Measurements from ENCODE around the gene LRRC7.

LRRC7 gene

GRCh38 chr1:69589799-69590198, 22.1 kb downstream of the LRRC7 start:
- DNase-seq (ENCODE audit: low spot score) = no peak

GRCh38 chr1:69592341-69592740, 24.6 kb downstream of the LRRC7 start:
- DNase-seq (ENCODE audit: low spot score) = no peak

GRCh38 chr1:69595486-69595885, 27.8 kb downstream of the LRRC7 start:
- no peak for DNase-seq (ENCODE audit: low spot score)

- DNase-seq (ENCODE audit: low spot score) = no peak
These were observed 43.6 kb downstream of the LRRC7 start for GRCh38 chr1:69611316-69611715.

- no peak for DNase-seq (ENCODE audit: low spot score)
These were observed 45.7 kb downstream of the LRRC7 start for GRCh38 chr1:69613414-69613813.

- no peak for DNase-seq (ENCODE audit: low spot score)
These were observed 71.0 kb downstream of the LRRC7 start for GRCh38 chr1:69638673-69639072.

- no peak for DNase-seq (ENCODE audit: low spot score)
These were observed 71.4 kb downstream of the LRRC7 start for GRCh38 chr1:69639159-69639558.

GRCh38 chr1:69643266-69643665, 75.5 kb downstream of the LRRC7 start:
- DNase-seq (ENCODE audit: low spot score) = no peak

GRCh38 chr1:69645477-69645876, 77.8 kb downstream of the LRRC7 start:
- DNase-seq (ENCODE audit: low spot score) = no peak

GRCh38 chr1:69648486-69648885, 80.8 kb downstream of the LRRC7 start:
- DNase-seq (ENCODE audit: low spot score) = no peak

GRCh38 chr1:69649383-69649990, 81.8 kb downstream of the LRRC7 start:
- no peak for DNase-seq (ENCODE audit: low spot score)

- no peak for DNase-seq (ENCODE audit: low spot score)
These were observed 83.1 kb downstream of the LRRC7 start for GRCh38 chr1:69650779-69651178.

- no peak for DNase-seq (ENCODE audit: low spot score)
These were observed 83.9 kb downstream of the LRRC7 start for GRCh38 chr1:69651656-69652055.

- no peak for DNase-seq (ENCODE audit: low spot score)
These were observed 90.2 kb downstream of the LRRC7 start for GRCh38 chr1:69657971-69658370.

GRCh38 chr1:69661686-69662085, 94.0 kb downstream of the LRRC7 start:
- no peak for DNase-seq (ENCODE audit: low spot score)

- DNase-seq (ENCODE audit: low spot score) = no peak
These were observed 94.6 kb downstream of the LRRC7 start for GRCh38 chr1:69662321-69662720.

- DNase-seq (ENCODE audit: low spot score) = no peak
These were observed 103.8 kb downstream of the LRRC7 start for GRCh38 chr1:69671363-69672010.

GRCh38 chr1:69673321-69673720, 105.6 kb downstream of the LRRC7 start:
- DNase-seq (ENCODE audit: low spot score) = no peak

- DNase-seq (ENCODE audit: low spot score) = no peak
These were observed 112.2 kb downstream of the LRRC7 start for GRCh38 chr1:69679965-69680364.

GRCh38 chr1:69686367-69686984, 118.8 kb downstream of the LRRC7 start:
- no peak for DNase-seq (ENCODE audit: low spot score)

- DNase-seq (ENCODE audit: low spot score) = no peak
These were observed 120.5 kb downstream of the LRRC7 start for GRCh38 chr1:69688193-69688592.

GRCh38 chr1:69691179-69691578, 123.5 kb downstream of the LRRC7 start:
- DNase-seq (ENCODE audit: low spot score) = no peak

- no peak for DNase-seq (ENCODE audit: low spot score)
These were observed 126.4 kb downstream of the LRRC7 start for GRCh38 chr1:69693921-69694675.

Data from hematopoietic multipotent progenitor cell treated with erythropoietin and hydrocortisone succinate and interleukin-3 and kit ligand, for 15 days (in vitro differentiated cells).